GM23338 (cell line): ENCODE measurements around the gene HBZ.

ENCODE experiments used
- CREB1 ChIP-seq: fragments of 250-450 bp; sonication (Bioruptor Pico); IDR thresholded peaks from 2 replicates; pipeline ENCODE4 v1.5.0; 2020; ENCODE audit warnings: low read depth, mild to moderate bottlenecking, moderate library complexity
- CTCF ChIP-seq, 2 experiments: fragments of 200-600 bp in 1 of 2; sonication (generic) in 1 of 2; conservative IDR thresholded peaks; 2 replicates each; pipeline versions ENCODE4 v1.5.1 to v1.6.1; 2016 to 2017; ENCODE audit warnings: antibody characterized with exemption in 2 of 2, low read depth in 2 of 2, mild to moderate bottlenecking in 2 of 2, moderate library complexity in 1 of 2
- ETS1 ChIP-seq: IDR thresholded peaks from 2 replicates; pipeline ENCODE4 v1.6.1; 2016; ENCODE audit warnings: antibody characterized with exemption
- EZH2 ChIP-seq: fragments of 200-600 bp; sonication (generic); IDR thresholded peaks from one replicate; pipeline ENCODE4 v1.8.0; 2017; ENCODE audit warnings: antibody characterized with exemption, mild to moderate bottlenecking, low read depth; ENCODE audit not compliant: unreplicated experiment
- POLR2AphosphoS5 ChIP-seq: IDR thresholded peaks from 2 replicates; pipeline ENCODE4 v1.6.1; 2016; ENCODE audit warnings: antibody characterized with exemption, low read depth
- REST ChIP-seq: IDR thresholded peaks from one replicate; pipeline ENCODE4 v1.6.1; 2018; ENCODE audit warnings: antibody characterized with exemption; ENCODE audit not compliant: unreplicated experiment

GRCh38 chr16:133716-134115, 18.7 kb upstream of the HBZ start:
- TF ChIP-seq CREB1 (CRISPR knock-in tag) (no peak), CTCF (conservative IDR thresholded peaks at IDR 0.05; ENCODE audit: low read depth in 2 of 2) (no peak), REST (no peak), ETS1 (no peak), POLR2AphosphoS5 (no peak), EZH2 (no peak)
